A549 treated with AZD2906 at 1 μM for 4 hours (cell line): ENCODE results near the gene RBM10. TPM values are rescaled to one million over a fixed set of nuclear protein-coding genes. Genes with fewer than 3 reads are reported as not detected.

Experiments used
- total RNA-seq: library from RNA; stranded (reverse); fragments of 200-300 nt; extraction: Qiagen RNA extraction; gene quantifications from 5 replicates; pipeline ENCODE4 v1.2.3, GENCODE V29; 2022

The RBM10 gene
- 33.4 to 43.8 TPM (median 41.7 TPM) in 5 replicates for total RNA-seq

GRCh38 chrX:47144626-47145394 is at the start of gene RBM10, which contains the start of gene NDUFB11:
TSS of gene RBM10 (plus strand) at chrX:47145221. CDS start at chrX:47147482, 2,261 bp downstream.
TSS of gene NDUFB11 (minus strand) at chrX:47144702. CDS start at chrX:47144679, 23 bp downstream.

GRCh38 chrX:47193475-47194193 is 48.6 kb downstream of the RBM10 start, which contains the start of gene UBA1:
TSS of gene UBA1 (plus strand) at chrX:47193829. CDS start at chrX:47198803, 4,974 bp downstream.

GRCh38 chrX:47218280-47218919 is 73.4 kb downstream of the RBM10 start, which contains the start of gene CDK16:
TSS of gene CDK16 (plus strand) at chrX:47218681. CDS start at chrX:47223558, 4,877 bp downstream.

GRCh38 chrX:47232803-47233332 is 87.8 kb downstream of the RBM10 start, which contains the start of gene USP11:
TSS of gene USP11 (plus strand) at chrX:47233009. CDS start at chrX:47233044, 35 bp downstream.

Other genes with a start within 250 kb of the RBM10 start
- 10.1 to 14.6 TPM (median 10.9 TPM) in 5 replicates for gene JADE3, start 232.8 kb upstream of the RBM10 start, total RNA-seq
- 0.14 TPM in 1 of 5 replicates, not detected in the others for gene RGN, start 66.8 kb upstream of the RBM10 start, total RNA-seq
- 136 to 184 TPM (median 169 TPM) in 5 replicates for gene NDUFB11, start 519 bp upstream of the RBM10 start, total RNA-seq
- 176 to 194 TPM (median 191 TPM) in 5 replicates for gene UBA1, start 48.6 kb downstream of the RBM10 start, total RNA-seq
- gene CDK16, start 73.5 kb downstream of the RBM10 start, total RNA-seq = 87.1 to 112 TPM (median 106 TPM) in 5 replicates
- 50.4 to 56.1 TPM (median 54.9 TPM) in 5 replicates for gene USP11, start 87.8 kb downstream of the RBM10 start, total RNA-seq
- gene ZNF157, start 225.4 kb downstream of the RBM10 start, total RNA-seq = 0.03 to 0.04 TPM in 2 of 5 replicates, not detected in the others